HepG2 (cell line): ENCODE results near the gene CIITA. TPM values are rescaled to one million over a fixed set of nuclear protein-coding genes. Genes with fewer than 3 reads are reported as not detected.

Source experiments
- EEA1 ChIP-seq: sonication (generic); formaldehyde crosslinking; IDR thresholded peaks from 2 replicates; pipeline ENCODE4 v1.5.1; 2020; ENCODE audit warnings: mild to moderate bottlenecking, missing genetic modification reagents, borderline replicate concordance
- ETV5 ChIP-seq: IDR thresholded peaks from 2 replicates; pipeline ENCODE4 v1.6.1; 2018; ENCODE audit warnings: missing biosample characterization, missing genetic modification reagents, inconsistent platforms, borderline replicate concordance
- FOXK1 ChIP-seq: sonication (generic); formaldehyde crosslinking; IDR thresholded peaks from 2 replicates; pipeline ENCODE4 v1.4.0; 2020; ENCODE audit warnings: low read depth, missing genetic modification reagents, borderline replicate concordance
- KAT2B ChIP-seq: fragments of 150-350 bp; IDR thresholded peaks from 2 replicates; pipeline ENCODE4 v1.6.1; 2014; ENCODE audit warnings: low read depth, low read length, borderline replicate concordance
- KDM5B ChIP-seq: sonication (generic); formaldehyde crosslinking; IDR thresholded peaks from 2 replicates; pipeline ENCODE4 v1.4.0; 2020; ENCODE audit warnings: missing genetic modification reagents, mild to moderate bottlenecking, borderline replicate concordance
- KLF12 ChIP-seq: sonication (generic); formaldehyde crosslinking; IDR thresholded peaks from 2 replicates; pipeline ENCODE4 v1.4.0; 2020; ENCODE audit warnings: missing genetic modification reagents, borderline replicate concordance
- MEF2D ChIP-seq: sonication (generic); formaldehyde crosslinking; IDR thresholded peaks from 2 replicates; pipeline ENCODE4 v1.5.1; 2020; ENCODE audit warnings: mild to moderate bottlenecking, missing genetic modification reagents
- MXD3 ChIP-seq: IDR thresholded peaks from 2 replicates; pipeline ENCODE4 v1.6.1; 2016; ENCODE audit warnings: mild to moderate bottlenecking, missing biosample characterization, missing genetic modification reagents
- POLR2A ChIP-seq, 2 experiments: IDR thresholded peaks; 2 replicates each; pipeline ENCODE4 v1.6.1; 2011; ENCODE audit warnings: low read depth in 2 of 2, low read length in 2 of 2, mild to moderate bottlenecking in 1 of 2, moderate library complexity in 1 of 2; ENCODE audit not compliant: insufficient read depth in 1 of 2
- RXRA ChIP-seq: sonication (generic); formaldehyde crosslinking; IDR thresholded peaks from 2 replicates; pipeline ENCODE4 v1.5.1; 2020; ENCODE audit warnings: missing genetic modification reagents
- TBL1XR1 ChIP-seq: fragments of 150-350 bp; IDR thresholded peaks from 2 replicates; pipeline ENCODE4 v1.6.1; 2014; ENCODE audit warnings: borderline replicate concordance, low read length; ENCODE audit not compliant: partially characterized antibody
- USF2 ChIP-seq, 2 experiments: sonication (generic) in 1 of 2; formaldehyde crosslinking in 1 of 2; IDR thresholded peaks; 2 replicates each; pipeline versions ENCODE4 v1.5.1 to v1.6.1; 2011 to 2020; ENCODE audit warnings: borderline replicate concordance in 1 of 2, low read depth in 1 of 2, low read length in 1 of 2, mild to moderate bottlenecking in 1 of 2, missing genetic modification reagents in 1 of 2, moderate library complexity in 1 of 2
- YEATS2 ChIP-seq: sonication (generic); formaldehyde crosslinking; IDR thresholded peaks from 2 replicates; pipeline ENCODE4 v1.4.0; 2020; ENCODE audit warnings: missing genetic modification reagents, borderline replicate concordance
- ZFP41 ChIP-seq: sonication (generic); formaldehyde crosslinking; IDR thresholded peaks from 2 replicates; pipeline ENCODE4 v1.4.0; 2020; ENCODE audit warnings: mild to moderate bottlenecking, missing genetic modification reagents, borderline replicate concordance
- ZNF18 ChIP-seq: sonication (generic); formaldehyde crosslinking; IDR thresholded peaks from 2 replicates; pipeline ENCODE4 v1.8.0; 2022; ENCODE audit warnings: mild to moderate bottlenecking, missing genetic modification reagents; ENCODE audit not compliant: insufficient replicate concordance
- ZNF24 ChIP-seq: fragments of 450-650 bp; IDR thresholded peaks from 2 replicates; pipeline ENCODE4 v1.6.1; 2017; ENCODE audit warnings: antibody characterized with exemption, mild to moderate bottlenecking
- polyA plus RNA-seq, 8 experiments: library from polyadenylated mRNA; depleted of rRNA in 3 of 8; stranded (reverse) in 7 of 8; unstranded in 1 of 8; fragments of >200 nt; fragmentation: Illumina TruSeq in 4 of 8; extraction: Trizol in 4 of 8; gene quantifications; 2 replicates each; pipeline versions ENCODE4 v1.2.1 to v1.2.3, GENCODE V29; 2011 to 2016; ENCODE audit warnings: low read depth in 4 of 8, missing spikeins in 1 of 8, mixed read lengths in 1 of 8; ENCODE audit not compliant: insufficient read depth in 1 of 8
- total RNA-seq, 5 experiments: library from RNA; depleted of rRNA; stranded (reverse); fragments of >200 nt; fragmentation: Illumina TruSeq; extraction: Trizol; gene quantifications; 2 replicates each; pipeline ENCODE4 v1.2.3, GENCODE V29; 2016; ENCODE audit warnings: low read depth in 1 of 5
- TF ChIP-seq, protein P1 (sequence below): sonication (generic); formaldehyde crosslinking; IDR thresholded peaks from 2 replicates; pipeline ENCODE4 v1.9.0; 2021; ENCODE audit warnings: missing genetic modification reagents, borderline replicate concordance
- TF ChIP-seq, protein P2 (sequence below): sonication (generic); formaldehyde crosslinking; IDR thresholded peaks from 2 replicates; pipeline ENCODE4 v1.4.0; 2020; ENCODE audit warnings: mild to moderate bottlenecking, low read depth, missing genetic modification reagents

The CIITA gene
- total and polyA plus RNA-seq, 2 of the 13 experiments (the other 11 are each of a cell fraction or from before 2014, with no cell fraction given): 0.08 to 0.09 TPM

GRCh38 chr16:10923650-10924214, 46.7 kb downstream of the CIITA start (continued):
- no peak for TF ChIP-seq USF2 (IDR thresholded peaks at IDR 0.05; ENCODE audit: low read depth, low read length)
- no peak for TF ChIP-seq USF2 (CRISPR knock-in tag; IDR thresholded peaks at IDR 0.05; ENCODE audit: borderline replicate concordance)
- TF ChIP-seq MXD3 (CRISPR knock-in tag): peak; percentile 21; the same call in 1 of the 2 replicates
- TF ChIP-seq, protein P1, sequence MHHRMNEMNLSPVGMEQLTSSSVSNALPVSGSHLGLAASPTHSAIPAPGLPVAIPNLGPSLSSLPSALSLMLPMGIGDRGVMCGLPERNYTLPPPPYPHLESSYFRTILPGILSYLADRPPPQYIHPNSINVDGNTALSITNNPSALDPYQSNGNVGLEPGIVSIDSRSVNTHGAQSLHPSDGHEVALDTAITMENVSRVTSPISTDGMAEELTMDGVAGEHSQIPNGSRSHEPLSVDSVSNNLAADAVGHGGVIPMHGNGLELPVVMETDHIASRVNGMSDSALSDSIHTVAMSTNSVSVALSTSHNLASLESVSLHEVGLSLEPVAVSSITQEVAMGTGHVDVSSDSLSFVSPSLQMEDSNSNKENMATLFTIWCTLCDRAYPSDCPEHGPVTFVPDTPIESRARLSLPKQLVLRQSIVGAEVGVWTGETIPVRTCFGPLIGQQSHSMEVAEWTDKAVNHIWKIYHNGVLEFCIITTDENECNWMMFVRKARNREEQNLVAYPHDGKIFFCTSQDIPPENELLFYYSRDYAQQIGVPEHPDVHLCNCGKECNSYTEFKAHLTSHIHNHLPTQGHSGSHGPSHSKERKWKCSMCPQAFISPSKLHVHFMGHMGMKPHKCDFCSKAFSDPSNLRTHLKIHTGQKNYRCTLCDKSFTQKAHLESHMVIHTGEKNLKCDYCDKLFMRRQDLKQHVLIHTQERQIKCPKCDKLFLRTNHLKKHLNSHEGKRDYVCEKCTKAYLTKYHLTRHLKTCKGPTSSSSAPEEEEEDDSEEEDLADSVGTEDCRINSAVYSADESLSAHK (CRISPR knock-in tag): no peak
- TF ChIP-seq POLR2A (IDR thresholded peaks at IDR 0.05; ENCODE audit: insufficient read depth in 1 of 2, low read depth in 2 of 2, low read length in 2 of 2): peak in 1 of 2 experiments; percentile 45; a peak in 2 of 4 replicates
- TF ChIP-seq, protein P2, sequence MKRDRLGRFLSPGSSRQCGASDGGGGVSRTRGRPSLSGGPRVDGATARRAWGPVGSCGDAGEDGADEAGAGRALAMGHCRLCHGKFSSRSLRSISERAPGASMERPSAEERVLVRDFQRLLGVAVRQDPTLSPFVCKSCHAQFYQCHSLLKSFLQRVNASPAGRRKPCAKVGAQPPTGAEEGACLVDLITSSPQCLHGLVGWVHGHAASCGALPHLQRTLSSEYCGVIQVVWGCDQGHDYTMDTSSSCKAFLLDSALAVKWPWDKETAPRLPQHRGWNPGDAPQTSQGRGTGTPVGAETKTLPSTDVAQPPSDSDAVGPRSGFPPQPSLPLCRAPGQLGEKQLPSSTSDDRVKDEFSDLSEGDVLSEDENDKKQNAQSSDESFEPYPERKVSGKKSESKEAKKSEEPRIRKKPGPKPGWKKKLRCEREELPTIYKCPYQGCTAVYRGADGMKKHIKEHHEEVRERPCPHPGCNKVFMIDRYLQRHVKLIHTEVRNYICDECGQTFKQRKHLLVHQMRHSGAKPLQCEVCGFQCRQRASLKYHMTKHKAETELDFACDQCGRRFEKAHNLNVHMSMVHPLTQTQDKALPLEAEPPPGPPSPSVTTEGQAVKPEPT (CRISPR knock-in tag): no peak; the same call in 1 of the 2 replicates
- no peak for TF ChIP-seq TBL1XR1
- TF ChIP-seq KLF12 (CRISPR knock-in tag): no peak
- peak; percentile 87; the same call in 1 of the 2 replicates for TF ChIP-seq KDM5B (CRISPR knock-in tag)
- no peak for TF ChIP-seq EEA1 (CRISPR knock-in tag)
- peak; percentile 58; the same call in 1 of the 2 replicates for TF ChIP-seq FOXK1 (CRISPR knock-in tag)
- 0 out of 2 replicates have a peak, but pooled peaks have one; percentile 12 for TF ChIP-seq ZFP41 (CRISPR knock-in tag)
- peak; percentile 53; the same call in 1 of the 2 replicates for TF ChIP-seq YEATS2 (CRISPR knock-in tag)
- TF ChIP-seq ETV5 (CRISPR knock-in tag): peak; percentile 39; the same call in 1 of the 2 replicates
- TF ChIP-seq MEF2D (CRISPR knock-in tag): peak; percentile 64; the same call in 1 of the 2 replicates
- no peak for TF ChIP-seq ZNF18 (CRISPR knock-in tag)
- peak; percentile 90 for TF ChIP-seq RXRA (CRISPR knock-in tag)
- no peak for TF ChIP-seq ZNF24
- TF ChIP-seq KAT2B: no peak
